ENCODE measurements around the gene ZNF423. TPM values are rescaled to one million over a fixed set of nuclear protein-coding genes. Genes with fewer than 3 reads are reported as not detected.

Gene ZNF423
- total RNA-seq, 3 donors from 2014 or later (not counting 1 experiment from before 2014, with no cell fraction given), result not detected

- DNase-seq, result no peak
- no peaks in the 10 kb centered on the region for H3K9me3 Mint-ChIP-seq
- TF ChIP-seq, protein P1, sequence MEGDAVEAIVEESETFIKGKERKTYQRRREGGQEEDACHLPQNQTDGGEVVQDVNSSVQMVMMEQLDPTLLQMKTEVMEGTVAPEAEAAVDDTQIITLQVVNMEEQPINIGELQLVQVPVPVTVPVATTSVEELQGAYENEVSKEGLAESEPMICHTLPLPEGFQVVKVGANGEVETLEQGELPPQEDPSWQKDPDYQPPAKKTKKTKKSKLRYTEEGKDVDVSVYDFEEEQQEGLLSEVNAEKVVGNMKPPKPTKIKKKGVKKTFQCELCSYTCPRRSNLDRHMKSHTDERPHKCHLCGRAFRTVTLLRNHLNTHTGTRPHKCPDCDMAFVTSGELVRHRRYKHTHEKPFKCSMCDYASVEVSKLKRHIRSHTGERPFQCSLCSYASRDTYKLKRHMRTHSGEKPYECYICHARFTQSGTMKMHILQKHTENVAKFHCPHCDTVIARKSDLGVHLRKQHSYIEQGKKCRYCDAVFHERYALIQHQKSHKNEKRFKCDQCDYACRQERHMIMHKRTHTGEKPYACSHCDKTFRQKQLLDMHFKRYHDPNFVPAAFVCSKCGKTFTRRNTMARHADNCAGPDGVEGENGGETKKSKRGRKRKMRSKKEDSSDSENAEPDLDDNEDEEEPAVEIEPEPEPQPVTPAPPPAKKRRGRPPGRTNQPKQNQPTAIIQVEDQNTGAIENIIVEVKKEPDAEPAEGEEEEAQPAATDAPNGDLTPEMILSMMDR (IDR thresholded peaks at IDR 0.05), result no peak
- H3K27me3 ChIP-seq (ENCODE audit: control insufficient read depth, insufficient read depth, low read length), result no peaks in the 10 kb centered on the region
- no peaks in the 10 kb centered on the region for H3K4me1 Mint-ChIP-seq
- no peaks in the 10 kb centered on the region for H3K36me3 ChIP-seq (ENCODE audit: control insufficient read depth, insufficient read depth, low read length)
- 86% methylated on average over 7 of the region's 8 CpGs for WGBS (ENCODE audit: insufficient coverage)
- no peak overlapping the region for H3K27ac ChIP-seq (ENCODE audit: low read length)
- ATAC-seq, result no peak
- no peak overlapping the region for H3K4me3 ChIP-seq (ENCODE audit: low read length)
- intact Hi-C loops (cut with micrococcal nuclease), result no loop called here
- H3K36me3 Mint-ChIP-seq, result no peaks in the 10 kb centered on the region
- no peaks in the 10 kb centered on the region for H3K27me3 Mint-ChIP-seq (ENCODE audit: low read depth in 2 of 2)
- H3K9me3 ChIP-seq (ENCODE audit: control insufficient read depth, insufficient read depth, low read length), result no peaks in the 10 kb centered on the region
- H3K4me3 Mint-ChIP-seq, result no peak overlapping the region
- no peak overlapping the region for H3K27ac Mint-ChIP-seq
- H3K4me1 ChIP-seq (ENCODE audit: control insufficient read depth, insufficient read depth, low read length), result no peaks in the 10 kb centered on the region
Observed at GRCh38 chr16:49816875-49817274, 39.0 kb downstream of the ZNF423 start.

DNA sequence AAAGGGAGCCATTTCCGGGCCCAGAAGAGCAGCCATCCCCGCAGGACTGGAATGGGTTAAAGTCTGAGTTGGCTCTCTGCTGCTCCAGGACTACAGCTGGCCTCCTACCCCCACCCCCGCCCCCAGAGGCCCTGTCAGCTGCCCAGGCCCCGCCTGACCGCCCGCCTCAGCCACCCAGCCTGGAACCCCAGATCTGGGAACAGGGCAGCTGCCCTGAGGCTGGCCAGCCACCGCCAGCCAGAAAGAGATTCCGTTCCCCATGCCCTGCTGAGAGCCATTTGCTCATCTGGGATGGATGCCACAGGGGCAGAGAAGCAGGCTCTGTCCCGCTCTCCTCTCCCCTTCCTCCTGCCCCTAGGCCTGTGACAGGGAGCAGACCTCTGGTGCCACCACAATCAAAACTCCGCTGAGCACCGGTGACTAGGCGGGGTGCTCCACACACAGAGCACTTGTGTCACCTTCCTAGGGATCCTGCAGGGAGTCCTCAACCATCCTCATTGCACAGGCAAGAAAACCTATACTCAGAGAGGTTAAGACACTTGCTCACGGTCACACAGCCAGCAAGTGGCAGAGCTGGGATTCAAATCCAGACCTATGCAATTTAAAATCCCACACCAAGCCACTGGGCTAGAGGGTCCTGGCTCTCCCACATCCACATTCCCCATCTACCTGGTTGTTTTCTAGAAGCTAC is 44.1 kb downstream of the ZNF423 start:
- Histone ChIP-seq H3K9me3 (ENCODE audit: control insufficient read depth, insufficient read depth, low read length) (no peaks in the 10 kb centered on the region), H3K4me3 (ENCODE audit: low read length) (no peak overlapping the region), H3K36me3 (ENCODE audit: control insufficient read depth, insufficient read depth, low read length) (no peaks in the 10 kb centered on the region), H3K27ac (ENCODE audit: low read length) (no peak overlapping the region), H3K4me1 (ENCODE audit: control insufficient read depth, insufficient read depth, low read length) (no peaks in the 10 kb centered on the region), H3K27me3 (ENCODE audit: control insufficient read depth, insufficient read depth, low read length) (no peaks in the 10 kb centered on the region)
- Mint-ChIP-seq H3K4me1 (no peaks in the 10 kb centered on the region), H3K36me3 (no peaks in the 10 kb centered on the region), H3K27me3 (ENCODE audit: low read depth in 2 of 2) (peaks cover 0 to 4% of the 10 kb centered on the region in 2 donors), H3K9me3 (no peaks in the 10 kb centered on the region), H3K4me3 (no peak overlapping the region), H3K27ac (no peak overlapping the region)
- intact Hi-C loops (cut with micrococcal nuclease), result no loop called here
- DNase-seq (no peak), ATAC-seq (no peak)
- 90% methylated on average over 12 of the region's 13 CpGs for WGBS (ENCODE audit: insufficient coverage)
- TF ChIP-seq, protein P1 (IDR thresholded peaks at IDR 0.05), result no peak

GRCh38 chr16:49810831-49811230 is 45.1 kb downstream of the ZNF423 start:
- H3K4me3 Mint-ChIP-seq, result no peak overlapping the region

More at GRCh38 chr16:49810831-49811230, 45.1 kb downstream of the ZNF423 start:
- no peaks in the 10 kb centered on the region for H3K36me3 ChIP-seq (ENCODE audit: control insufficient read depth, insufficient read depth, low read length)
- H3K4me3 ChIP-seq (ENCODE audit: low read length), result no peak overlapping the region
- Mint-ChIP-seq H3K36me3 (no peaks in the 10 kb centered on the region), H3K27me3 (ENCODE audit: low read depth in 2 of 2) (peaks cover 0 to 4% of the 10 kb centered on the region in 2 donors), H3K9me3 (no peaks in the 10 kb centered on the region), H3K4me1 (no peaks in the 10 kb centered on the region), H3K27ac (no peak overlapping the region)
- no peaks in the 10 kb centered on the region for H3K9me3 ChIP-seq (ENCODE audit: control insufficient read depth, insufficient read depth, low read length)
- no peaks in the 10 kb centered on the region for H3K4me1 ChIP-seq (ENCODE audit: control insufficient read depth, insufficient read depth, low read length)
- no peaks in the 10 kb centered on the region for H3K27me3 ChIP-seq (ENCODE audit: control insufficient read depth, insufficient read depth, low read length)
- intact Hi-C loops (cut with micrococcal nuclease), result no loop called here
- TF ChIP-seq, protein P1 (IDR thresholded peaks at IDR 0.05), result no peak
- H3K27ac ChIP-seq (ENCODE audit: low read length), result no peak overlapping the region
- 41% methylated on average over 9 of the region's 9 CpGs for WGBS (ENCODE audit: insufficient coverage)
- ATAC-seq (no peak), DNase-seq (no peak)
